ENCODE data around the gene LMF1. TPM values are rescaled to one million over a fixed set of nuclear protein-coding genes. Genes with fewer than 3 reads are reported as not detected.

LMF1 gene
- polyA plus RNA-seq, 3 donors: 5.9 to 14.7 (median 10.6) TPM

DNA sequence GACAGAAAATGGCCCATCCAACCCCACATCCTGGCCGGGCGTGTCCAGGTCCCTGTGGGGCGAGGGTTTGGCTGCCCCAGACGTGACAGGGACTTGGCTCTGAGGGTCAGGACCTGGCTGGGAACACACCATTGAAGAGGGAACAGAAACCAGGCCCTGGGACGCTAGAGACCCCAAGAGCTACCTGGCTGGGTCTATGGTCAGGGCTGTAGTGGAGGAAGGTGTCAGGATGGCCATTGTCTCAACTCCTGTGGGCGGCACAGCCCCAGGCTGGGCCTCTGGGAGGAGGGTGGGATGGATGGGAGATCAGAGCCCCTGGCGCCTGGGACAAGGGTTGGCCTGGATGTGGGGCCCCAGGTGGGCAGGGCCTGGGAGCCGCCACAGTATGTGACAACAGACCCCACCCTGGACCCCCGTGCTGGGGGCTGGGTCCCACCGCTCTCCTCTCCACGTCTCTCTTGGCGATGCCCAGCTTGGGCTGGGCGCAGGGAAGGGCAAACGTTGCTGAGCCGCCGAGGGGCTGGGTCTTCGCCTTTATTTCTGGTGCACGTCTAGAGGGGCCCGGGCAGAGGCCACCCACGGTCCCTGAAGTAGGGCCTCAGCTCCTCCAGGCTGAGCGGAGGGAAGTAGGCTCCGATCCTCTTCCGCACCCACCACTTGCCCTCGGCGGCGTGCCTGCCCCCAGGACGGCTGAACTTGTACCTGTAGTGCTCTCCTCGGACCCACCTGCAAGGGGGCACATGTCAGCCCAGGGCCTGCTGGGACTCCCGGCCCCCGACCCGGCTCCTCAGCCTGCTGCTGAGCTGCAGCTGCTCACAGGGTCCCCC lies 116.6 kb downstream of the LMF1 start:
- Mint-ChIP-seq H3K27me3 (ENCODE audit: low read depth in 3 of 3) (peaks cover 0 to 3% (median 1%) of the 10 kb centered on the region in 3 donors), H3K4me3 (no peak overlapping the region), H3K4me1 (no peaks in the 10 kb centered on the region), H3K9me3 (peaks cover 52 to 85% (median 71%) of the 10 kb centered on the region in 7 donors), H3K36me3 (peaks cover 0 to 8% of the 10 kb centered on the region in 2 donors), H3K27ac (no peak overlapping the region)
- H3K27me3 ChIP-seq (ENCODE audit: control insufficient read depth in 2 of 2, insufficient read depth in 2 of 2, low read length in 2 of 2): no peaks in the 10 kb centered on the region
- H3K9me3 ChIP-seq (replicated peaks in 1 of 2; ENCODE audit: control insufficient read depth in 1 of 2, insufficient read depth in 1 of 2, low read length in 2 of 2): peaks cover 69 to 95% of the 10 kb centered on the region in 2 donors
- H3K4me3 ChIP-seq (replicated peaks in 1 of 3; ENCODE audit: low read depth in 2 of 3, low read length in 3 of 3): no peak overlapping the region
- TF ChIP-seq, protein P1, sequence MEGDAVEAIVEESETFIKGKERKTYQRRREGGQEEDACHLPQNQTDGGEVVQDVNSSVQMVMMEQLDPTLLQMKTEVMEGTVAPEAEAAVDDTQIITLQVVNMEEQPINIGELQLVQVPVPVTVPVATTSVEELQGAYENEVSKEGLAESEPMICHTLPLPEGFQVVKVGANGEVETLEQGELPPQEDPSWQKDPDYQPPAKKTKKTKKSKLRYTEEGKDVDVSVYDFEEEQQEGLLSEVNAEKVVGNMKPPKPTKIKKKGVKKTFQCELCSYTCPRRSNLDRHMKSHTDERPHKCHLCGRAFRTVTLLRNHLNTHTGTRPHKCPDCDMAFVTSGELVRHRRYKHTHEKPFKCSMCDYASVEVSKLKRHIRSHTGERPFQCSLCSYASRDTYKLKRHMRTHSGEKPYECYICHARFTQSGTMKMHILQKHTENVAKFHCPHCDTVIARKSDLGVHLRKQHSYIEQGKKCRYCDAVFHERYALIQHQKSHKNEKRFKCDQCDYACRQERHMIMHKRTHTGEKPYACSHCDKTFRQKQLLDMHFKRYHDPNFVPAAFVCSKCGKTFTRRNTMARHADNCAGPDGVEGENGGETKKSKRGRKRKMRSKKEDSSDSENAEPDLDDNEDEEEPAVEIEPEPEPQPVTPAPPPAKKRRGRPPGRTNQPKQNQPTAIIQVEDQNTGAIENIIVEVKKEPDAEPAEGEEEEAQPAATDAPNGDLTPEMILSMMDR (IDR thresholded peaks at IDR 0.05): no peak
- WGBS (ENCODE audit: insufficient coverage): 93% methylated on average over 27 of the region's 31 CpGs
- H4K20me1 ChIP-seq (ENCODE audit: insufficient read depth, low read length): no peaks in the 10 kb centered on the region
- no peak overlapping the region for H3K27ac ChIP-seq (ENCODE audit: low read depth in 1 of 2, low read length in 2 of 2)
- intact Hi-C loops (cut with micrococcal nuclease): no loop called here
- no peaks in the 10 kb centered on the region for H3K36me3 ChIP-seq (replicated peaks in 1 of 2; ENCODE audit: control insufficient read depth in 1 of 2, insufficient read depth in 2 of 2, low read length in 2 of 2)
- H3K4me2 ChIP-seq (replicated peaks; ENCODE audit: extremely low read depth, low read length, poor library complexity, severe bottlenecking): no peak overlapping the region
- H2AFZ ChIP-seq (ENCODE audit: insufficient read depth, low read depth, low read length, poor library complexity, severe bottlenecking): no peak overlapping the region
- H3K79me2 ChIP-seq (ENCODE audit: insufficient read depth, low read length): no peaks in the 10 kb centered on the region
- no peaks in the 10 kb centered on the region for H3K4me1 ChIP-seq (ENCODE audit: control insufficient read depth in 1 of 2, insufficient read depth in 2 of 2, low read length in 2 of 2)
- H3K9ac ChIP-seq (ENCODE audit: insufficient read depth, low read length, poor library complexity, severe bottlenecking): no peak overlapping the region
- DNase-seq: no peak

DNA sequence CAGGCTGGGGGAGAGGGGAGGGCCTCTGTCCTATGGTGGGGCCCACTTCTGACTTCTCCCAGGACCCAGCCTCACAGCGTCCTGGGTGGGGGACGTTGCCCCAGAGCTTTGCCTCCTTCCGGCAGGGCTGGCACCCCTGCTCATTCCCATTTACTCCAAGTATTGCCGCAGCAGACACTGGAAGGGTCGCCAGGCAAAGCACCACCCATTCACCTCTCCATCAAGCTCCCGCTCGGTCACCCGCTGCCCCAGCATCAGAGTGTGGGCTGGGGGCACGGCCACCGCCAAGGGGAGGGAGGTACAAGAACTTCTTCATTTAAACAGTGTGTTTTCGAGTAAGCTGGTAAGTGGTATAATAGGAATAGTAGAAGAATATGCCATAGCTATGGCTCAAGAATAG lies 117.5 kb downstream of the LMF1 start:
- Mint-ChIP-seq H3K36me3 (peaks cover 0 to 3% of the 10 kb centered on the region in 2 donors), H3K27ac (no peak overlapping the region), H3K4me1 (no peaks in the 10 kb centered on the region), H3K27me3 (ENCODE audit: low read depth in 3 of 3) (peaks cover 0 to 4% (median 1%) of the 10 kb centered on the region in 3 donors), H3K4me3 (no peak overlapping the region), H3K9me3 (peaks cover 55 to 85% (median 71%) of the 10 kb centered on the region in 7 donors)
- Histone ChIP-seq H3K9ac (ENCODE audit: insufficient read depth, low read length, poor library complexity, severe bottlenecking) (no peak overlapping the region), H3K27me3 (ENCODE audit: control insufficient read depth in 2 of 2, insufficient read depth in 2 of 2, low read length in 2 of 2) (no peaks in the 10 kb centered on the region), H2AFZ (ENCODE audit: insufficient read depth, low read depth, low read length, poor library complexity, severe bottlenecking) (no peak overlapping the region), H4K20me1 (ENCODE audit: insufficient read depth, low read length) (no peaks in the 10 kb centered on the region), H3K9me3 (replicated peaks in 1 of 2; ENCODE audit: control insufficient read depth in 1 of 2, insufficient read depth in 1 of 2, low read length in 2 of 2) (peaks cover 71 to 98% of the 10 kb centered on the region in 2 donors), H3K36me3 (replicated peaks in 1 of 2; ENCODE audit: control insufficient read depth in 1 of 2, insufficient read depth in 2 of 2, low read length in 2 of 2) (no peaks in the 10 kb centered on the region), H3K4me2 (replicated peaks; ENCODE audit: extremely low read depth, low read length, poor library complexity, severe bottlenecking) (no peak overlapping the region), H3K4me1 (ENCODE audit: control insufficient read depth in 1 of 2, insufficient read depth in 2 of 2, low read length in 2 of 2) (no peaks in the 10 kb centered on the region), H3K27ac (ENCODE audit: low read depth in 1 of 2, low read length in 2 of 2) (no peak overlapping the region), H3K4me3 (replicated peaks in 1 of 3; ENCODE audit: low read depth in 2 of 3, low read length in 3 of 3) (no peak overlapping the region), H3K79me2 (ENCODE audit: insufficient read depth, low read length) (no peaks in the 10 kb centered on the region)
- DNase-seq: no peak
- TF ChIP-seq, protein P1 (IDR thresholded peaks at IDR 0.05): no peak
- 88% methylated on average over 3 of the region's 11 CpGs for WGBS (ENCODE audit: insufficient coverage)
- intact Hi-C loops (cut with micrococcal nuclease): no loop called here

Measured in CD14-positive monocyte (primary cell).